ENCODE measurements around the gene GAS6.

GRCh38 chr13:113890774-113891480 is 27.1 kb upstream of the GAS6 start:
- TF ChIP-seq CTCF (IDR thresholded peaks at IDR 0.05): no peak
- no peak for TF ChIP-seq POLR2A (IDR thresholded peaks at IDR 0.05)

All from uterus (tissue), 2 donors.